ENCODE measurements around the gene EIF4B.

The EIF4B gene

GRCh38 chr12:53034459-53034858, 28.2 kb downstream of the EIF4B start:
- Histone ChIP-seq H3K4me3 (ENCODE audit: low read length) (no peak overlapping the region), H3K9me3 (ENCODE audit: control insufficient read depth, low read depth, low read length) (no peaks in the 10 kb centered on the region), H3K27me3 (ENCODE audit: control insufficient read depth, insufficient read depth, low read length) (no peaks in the 10 kb centered on the region), H3K27ac (ENCODE audit: low read length) (no peak overlapping the region), H3K36me3 (ENCODE audit: control insufficient read depth, low read depth, low read length) (peaks cover 84% of the 10 kb centered on the region), H3K9ac (ENCODE audit: low read length) (no peak overlapping the region), H3K4me1 (ENCODE audit: control insufficient read depth, low read depth, low read length) (no peaks in the 10 kb centered on the region)

DNA sequence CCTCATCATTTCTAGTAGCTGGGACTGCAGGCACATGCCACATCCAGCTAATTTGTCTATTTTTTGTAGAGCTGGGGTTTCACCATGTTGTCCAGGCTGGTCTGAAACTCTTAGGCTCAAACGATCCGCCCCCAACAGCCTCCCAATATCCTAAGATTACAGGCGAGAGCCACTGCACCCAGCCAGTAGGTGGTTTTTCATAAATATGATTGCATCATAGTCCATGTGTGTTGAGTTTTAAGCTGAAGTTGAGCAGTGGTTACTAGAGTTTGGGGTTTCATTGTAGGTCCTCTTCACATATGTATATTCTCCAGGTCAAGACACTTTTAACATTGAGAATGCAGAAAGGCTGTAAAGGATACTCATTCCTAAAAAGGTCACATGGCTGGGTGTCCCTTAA, 30.5 kb downstream of the EIF4B start:
- Histone ChIP-seq H3K36me3 (ENCODE audit: control insufficient read depth, low read depth, low read length) (peaks cover 82% of the 10 kb centered on the region), H3K27me3 (ENCODE audit: control insufficient read depth, insufficient read depth, low read length) (no peaks in the 10 kb centered on the region), H3K9me3 (ENCODE audit: control insufficient read depth, low read depth, low read length) (no peaks in the 10 kb centered on the region), H3K9ac (ENCODE audit: low read length) (no peak overlapping the region), H3K4me1 (ENCODE audit: control insufficient read depth, low read depth, low read length) (no peaks in the 10 kb centered on the region), H3K27ac (ENCODE audit: low read length) (no peak overlapping the region), H3K4me3 (ENCODE audit: low read length) (no peak overlapping the region)

- no peak overlapping the region for H3K27ac ChIP-seq (ENCODE audit: low read length)
- H3K4me1 ChIP-seq (ENCODE audit: control insufficient read depth, low read depth, low read length), result peaks cover 23% of the 10 kb centered on the region
- H3K4me3 ChIP-seq (ENCODE audit: low read length), result no peak overlapping the region
- peaks cover 56% of the 10 kb centered on the region for H3K36me3 ChIP-seq (ENCODE audit: control insufficient read depth, low read depth, low read length)
- H3K9me3 ChIP-seq (ENCODE audit: control insufficient read depth, low read depth, low read length), result no peaks in the 10 kb centered on the region
- peaks cover 13% of the 10 kb centered on the region for H3K27me3 ChIP-seq (ENCODE audit: control insufficient read depth, insufficient read depth, low read length)
- H3K9ac ChIP-seq (ENCODE audit: low read length), result no peak overlapping the region
These were observed 33.6 kb downstream of the EIF4B start for GRCh38 chr12:53039851-53040250.

DNA sequence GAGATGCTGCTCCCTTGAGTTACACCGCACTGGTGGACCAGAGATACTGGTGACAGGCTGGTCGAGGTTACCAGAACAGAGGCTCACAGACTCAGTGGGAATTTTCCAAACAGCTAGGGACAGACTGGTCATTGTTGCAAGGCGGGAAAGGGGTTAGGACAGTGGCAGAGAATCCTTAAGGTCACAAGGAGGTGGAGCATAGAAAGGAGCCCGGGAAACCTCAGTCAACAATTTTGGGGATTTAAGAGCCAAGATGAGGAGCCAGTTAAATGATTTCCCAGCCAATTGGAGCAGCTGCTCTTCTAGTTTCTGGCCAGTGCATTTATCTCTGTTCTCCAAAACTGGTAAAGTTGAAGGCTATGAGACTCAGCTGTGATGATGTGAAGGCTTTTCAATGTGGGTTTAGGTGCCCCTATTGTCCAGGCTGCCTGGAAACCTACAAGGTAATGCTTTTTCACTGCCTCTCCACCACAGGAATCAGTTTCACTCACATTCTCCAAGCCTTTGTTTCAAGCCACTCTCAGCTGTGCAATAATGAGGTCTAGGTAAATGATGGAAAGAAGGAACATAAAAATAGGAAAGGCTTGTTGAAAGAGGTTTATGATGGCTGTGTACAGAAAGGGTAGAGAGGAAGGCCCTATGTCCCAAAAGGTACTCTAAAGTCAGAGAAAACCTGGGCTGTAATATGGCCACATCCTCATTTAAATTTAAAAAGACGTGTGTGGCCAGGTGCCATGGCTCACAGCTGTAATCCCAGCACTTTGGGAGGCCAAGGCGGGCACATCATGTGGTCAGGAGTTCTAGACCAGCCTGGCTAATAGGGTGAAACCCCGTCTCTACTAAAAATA, 36.6 kb downstream of the EIF4B start:
- no peak overlapping the region for H3K27ac ChIP-seq (ENCODE audit: low read length)
- H3K36me3 ChIP-seq (ENCODE audit: control insufficient read depth, low read depth, low read length), result peaks cover 31% of the 10 kb centered on the region
- peaks cover 26% of the 10 kb centered on the region for H3K27me3 ChIP-seq (ENCODE audit: control insufficient read depth, insufficient read depth, low read length)
- no peaks in the 10 kb centered on the region for H3K9me3 ChIP-seq (ENCODE audit: control insufficient read depth, low read depth, low read length)
- peaks cover 37% of the 10 kb centered on the region for H3K4me1 ChIP-seq (ENCODE audit: control insufficient read depth, low read depth, low read length)
- H3K4me3 ChIP-seq (ENCODE audit: low read length), result no peak overlapping the region
- peak overlapping the region; percentile 30 for H3K9ac ChIP-seq (ENCODE audit: low read length)

GRCh38 chr12:53044052-53044581, 37.9 kb downstream of the EIF4B start:
- Histone ChIP-seq H3K4me1 (ENCODE audit: control insufficient read depth, low read depth, low read length) (peaks cover 50% of the 10 kb centered on the region), H3K27ac (ENCODE audit: low read length) (no peak overlapping the region), H3K27me3 (ENCODE audit: control insufficient read depth, insufficient read depth, low read length) (peaks cover 26% of the 10 kb centered on the region), H3K9ac (ENCODE audit: low read length) (no peak overlapping the region), H3K9me3 (ENCODE audit: control insufficient read depth, low read depth, low read length) (no peaks in the 10 kb centered on the region), H3K36me3 (ENCODE audit: control insufficient read depth, low read depth, low read length) (peaks cover 18% of the 10 kb centered on the region), H3K4me3 (ENCODE audit: low read length) (no peak overlapping the region)

- Histone ChIP-seq H3K9ac (ENCODE audit: low read length) (no peak overlapping the region), H3K27me3 (ENCODE audit: control insufficient read depth, insufficient read depth, low read length) (peaks cover 26% of the 10 kb centered on the region), H3K27ac (ENCODE audit: low read length) (no peak overlapping the region), H3K4me3 (ENCODE audit: low read length) (no peak overlapping the region), H3K4me1 (ENCODE audit: control insufficient read depth, low read depth, low read length) (peaks cover 57% of the 10 kb centered on the region), H3K9me3 (ENCODE audit: control insufficient read depth, low read depth, low read length) (no peaks in the 10 kb centered on the region), H3K36me3 (ENCODE audit: control insufficient read depth, low read depth, low read length) (peaks cover 9% of the 10 kb centered on the region)
These were observed 38.8 kb downstream of the EIF4B start for GRCh38 chr12:53044896-53045695.

GRCh38 chr12:53045696-53046045, 39.4 kb downstream of the EIF4B start:
- no peak overlapping the region for H3K27ac ChIP-seq (ENCODE audit: low read length)
- H3K4me3 ChIP-seq (ENCODE audit: low read length), result peak overlapping the region; percentile 82
- H3K9ac ChIP-seq (ENCODE audit: low read length), result no peak overlapping the region
- H3K9me3 ChIP-seq (ENCODE audit: control insufficient read depth, low read depth, low read length), result no peaks in the 10 kb centered on the region
- peaks cover 6% of the 10 kb centered on the region for H3K36me3 ChIP-seq (ENCODE audit: control insufficient read depth, low read depth, low read length)
- peaks cover 26% of the 10 kb centered on the region for H3K27me3 ChIP-seq (ENCODE audit: control insufficient read depth, insufficient read depth, low read length)
- peaks cover 63% of the 10 kb centered on the region for H3K4me1 ChIP-seq (ENCODE audit: control insufficient read depth, low read depth, low read length)

DNA sequence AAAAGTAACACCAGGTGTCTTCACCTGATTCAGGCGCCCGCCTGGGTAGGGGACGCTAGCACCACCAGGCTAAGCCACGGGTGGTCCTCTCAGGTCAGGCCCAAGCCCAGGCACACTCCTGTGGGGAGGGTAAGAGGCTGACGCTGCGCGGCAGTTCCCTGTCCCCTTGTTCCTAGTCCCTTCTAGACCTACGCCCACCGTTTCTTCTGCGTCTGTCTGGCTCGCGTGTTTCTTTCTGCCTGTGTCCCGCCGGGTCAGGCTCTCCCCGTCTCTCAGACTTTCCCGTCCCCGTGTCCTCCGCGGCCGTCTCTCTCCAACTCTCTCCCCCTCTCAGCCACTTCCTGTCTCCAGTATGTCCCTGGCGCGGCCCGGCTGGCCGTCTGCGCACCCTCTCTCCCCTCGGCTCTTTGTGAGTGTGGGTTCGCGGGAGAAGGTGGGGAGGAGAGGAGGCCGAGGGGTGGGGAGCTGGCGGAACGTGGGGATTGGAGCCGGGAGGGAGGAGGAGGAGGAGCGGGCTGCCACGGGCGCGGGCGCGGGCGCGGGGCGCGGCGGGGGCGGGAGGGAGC, 40.5 kb downstream of the EIF4B start:
- Histone ChIP-seq H3K4me1 (ENCODE audit: control insufficient read depth, low read depth, low read length) (peaks cover 68% of the 10 kb centered on the region), H3K27ac (ENCODE audit: low read length) (peak overlapping the region; percentile 49), H3K4me3 (ENCODE audit: low read length) (peak overlapping the region; percentile 82)

DNA sequence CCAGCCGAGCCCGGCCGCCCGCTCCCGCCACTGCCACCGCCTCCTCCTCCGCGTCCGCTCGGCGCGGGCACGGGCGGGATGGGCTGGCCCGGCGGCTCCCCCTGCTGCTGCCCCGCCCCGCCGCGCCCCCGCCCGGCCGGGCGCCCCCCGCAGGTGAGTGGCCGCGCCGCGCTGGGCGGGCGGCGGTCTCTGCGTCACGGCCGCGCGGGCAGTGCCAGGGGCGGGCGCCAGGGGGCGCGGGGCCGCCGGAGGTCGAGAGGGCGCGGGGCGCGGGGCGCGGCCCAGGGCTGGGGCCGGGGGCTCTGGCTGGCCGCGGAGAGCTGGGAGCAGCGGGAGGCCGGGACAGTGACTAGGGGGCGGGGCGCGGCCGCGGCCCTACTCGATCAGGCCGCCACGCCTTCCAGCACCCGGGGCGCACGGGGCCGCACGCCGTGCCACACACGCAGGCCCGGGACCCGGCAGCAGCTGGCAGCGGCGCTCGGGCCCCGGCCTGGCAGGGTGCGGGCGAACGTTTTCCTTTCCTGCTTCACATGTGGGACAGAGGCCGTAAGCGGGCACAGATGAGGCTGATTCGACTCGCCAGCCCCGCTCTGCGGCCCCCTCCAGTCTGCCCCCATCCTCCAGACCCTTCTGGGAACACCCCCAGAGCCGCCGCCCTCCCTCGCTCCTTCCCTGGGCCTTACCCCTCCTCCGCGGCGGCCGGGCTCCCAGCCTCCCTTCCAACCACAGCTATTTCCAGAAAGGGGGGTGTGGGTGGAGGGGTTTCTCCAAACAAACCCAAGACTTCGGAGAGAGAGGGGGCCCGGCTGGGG, 41.2 kb downstream of the EIF4B start:
- Histone ChIP-seq H3K4me3 (ENCODE audit: low read length) (peak overlapping the region; percentile 23), H3K36me3 (ENCODE audit: control insufficient read depth, low read depth, low read length) (no peaks in the 10 kb centered on the region), H3K4me1 (ENCODE audit: control insufficient read depth, low read depth, low read length) (peaks cover 64% of the 10 kb centered on the region), H3K9ac (ENCODE audit: low read length) (no peak overlapping the region), H3K27ac (ENCODE audit: low read length) (no peak overlapping the region), H3K9me3 (ENCODE audit: control insufficient read depth, low read depth, low read length) (no peaks in the 10 kb centered on the region), H3K27me3 (ENCODE audit: control insufficient read depth, insufficient read depth, low read length) (peaks cover 26% of the 10 kb centered on the region)

More for the DNA sequence above, 40.5 kb downstream of the EIF4B start:
- H3K9ac ChIP-seq (ENCODE audit: low read length), result peak overlapping the region; percentile 64
- H3K27me3 ChIP-seq (ENCODE audit: control insufficient read depth, insufficient read depth, low read length), result peaks cover 26% of the 10 kb centered on the region
- H3K36me3 ChIP-seq (ENCODE audit: control insufficient read depth, low read depth, low read length), result no peaks in the 10 kb centered on the region
- no peaks in the 10 kb centered on the region for H3K9me3 ChIP-seq (ENCODE audit: control insufficient read depth, low read depth, low read length)

- H3K27ac ChIP-seq (ENCODE audit: low read length), result no peak overlapping the region
- peak overlapping the region; percentile 23 for H3K4me3 ChIP-seq (ENCODE audit: low read length)
These were observed 42.0 kb downstream of the EIF4B start for GRCh38 chr12:53048033-53048779.

More at GRCh38 chr12:53048033-53048779, 42.0 kb downstream of the EIF4B start:
- Histone ChIP-seq H3K27me3 (ENCODE audit: control insufficient read depth, insufficient read depth, low read length) (peaks cover 26% of the 10 kb centered on the region), H3K9me3 (ENCODE audit: control insufficient read depth, low read depth, low read length) (no peaks in the 10 kb centered on the region), H3K4me1 (ENCODE audit: control insufficient read depth, low read depth, low read length) (peaks cover 56% of the 10 kb centered on the region), H3K36me3 (ENCODE audit: control insufficient read depth, low read depth, low read length) (no peaks in the 10 kb centered on the region), H3K9ac (ENCODE audit: low read length) (no peak overlapping the region)
